IMR-90 (cell line): Measurements from ENCODE around the gene PID1. TPM values are rescaled to one million over a fixed set of nuclear protein-coding genes. Genes with fewer than 3 reads are reported as not detected.
A peak's percentile ranks its signal among the peaks of the same experiment; 100 is the strongest.

Source experiments
- ATAC-seq: fragments of 200-7000 bp; cut with Tn5 transposase; 2 replicates; pipeline ENCODE4 v1.9.1; 2020; ENCODE audit warnings: low read depth, mild to moderate bottlenecking, moderate library complexity
- BruUV-seq: library from RNA; stranded (reverse); fragments of 400-500 nt; replicated peaks from 2 replicates; lab custom pipeline; 2021; lab: Mats Ljungman, UMichigan
- CTCF ChIA-PET: fragments of 300-600 bp; formaldehyde crosslinking; extraction: SDS; loops from one replicate; lab custom pipeline; 2021; ENCODE audit warnings: antibody characterized with exemption; lab: Yijun Ruan, JAX
- POLR2A ChIA-PET: fragments of 300-600 bp; sonication (Branson Sonifier 250); formaldehyde crosslinking; loops from one replicate; lab custom pipeline; 2022; ENCODE audit warnings: antibody characterized with exemption; ENCODE audit not compliant: unreplicated experiment; lab: Charles Lee
- DNase-seq: peaks from one replicate; pipeline ENCODE4 v3.0.0; 2013
- H2AFZ ChIP-seq: replicated peaks from 2 replicates; pipeline ENCODE3; 2013; ENCODE audit warnings: low read length, mild to moderate bottlenecking; ENCODE audit not compliant: poor library complexity
- H2AK5ac ChIP-seq: 2 replicates; pipeline ENCODE4 v1.6.1; 2013; ENCODE audit warnings: low read depth, low read length, inconsistent platforms
- H2AK9ac ChIP-seq: replicated peaks from 2 replicates; pipeline ENCODE3; 2013; ENCODE audit warnings: mild to moderate bottlenecking, low read depth, low read length, moderate library complexity; ENCODE audit not compliant: poor library complexity
- H2BK120ac ChIP-seq: 2 replicates; pipeline ENCODE4 v1.6.1; 2013; ENCODE audit warnings: low read depth, low read length, inconsistent platforms
- H2BK15ac ChIP-seq: 3 replicates; pipeline ENCODE4 v1.6.1; 2013; ENCODE audit warnings: low read depth, low read length, inconsistent platforms
- H2BK20ac ChIP-seq: 2 replicates; pipeline ENCODE4 v1.6.1; 2013; ENCODE audit warnings: low read depth, mild to moderate bottlenecking, inconsistent platforms, low read length, moderate library complexity
- H2BK5ac ChIP-seq: 2 replicates; pipeline ENCODE4 v1.6.1; 2013; ENCODE audit warnings: mild to moderate bottlenecking, low read depth, low read length, inconsistent platforms; ENCODE audit not compliant: poor library complexity, severe bottlenecking
- H3K14ac ChIP-seq: replicated peaks from 2 replicates; pipeline ENCODE4 v1.6.1; 2013; ENCODE audit warnings: low read depth, low read length, inconsistent platforms
- H3K18ac ChIP-seq: 2 replicates; pipeline ENCODE4 v1.6.1; 2013; ENCODE audit warnings: low read depth, low read length, control low read depth
- H3K23ac ChIP-seq: 2 replicates; pipeline ENCODE4 v1.6.1; 2013; ENCODE audit warnings: low read depth, low read length, inconsistent platforms
- H3K27ac ChIP-seq: 2 replicates; pipeline ENCODE4 v1.5.1; 2013; ENCODE audit warnings: mild to moderate bottlenecking, control low read depth, low read length; ENCODE audit not compliant: insufficient read depth
- H3K27me3 ChIP-seq: 2 replicates; pipeline ENCODE4 v1.6.1; 2013; ENCODE audit warnings: low read length; ENCODE audit not compliant: control insufficient read depth, insufficient read depth
- H3K36me3 ChIP-seq: 2 replicates; pipeline ENCODE4 v1.6.1; 2013; ENCODE audit warnings: low read length, mixed read lengths; ENCODE audit not compliant: control insufficient read depth, insufficient read depth
- H3K4ac ChIP-seq: 2 replicates; pipeline ENCODE4 v1.6.1; 2013; ENCODE audit warnings: low read depth, low read length, inconsistent platforms
- H3K4me1 ChIP-seq: 2 replicates; pipeline ENCODE4 v1.6.1; 2013; ENCODE audit warnings: low read length, mixed read lengths; ENCODE audit not compliant: control insufficient read depth, insufficient read depth
- H3K4me2 ChIP-seq: 2 replicates; pipeline ENCODE4 v1.6.1; 2013; ENCODE audit warnings: low read depth, mild to moderate bottlenecking, control low read depth, low read length, moderate library complexity
- H3K4me3 ChIP-seq: 2 replicates; pipeline ENCODE4 v1.5.1; 2013; ENCODE audit warnings: low read depth, mild to moderate bottlenecking, control low read depth, low read length, moderate library complexity; ENCODE audit not compliant: insufficient read depth
- H3K56ac ChIP-seq: 2 replicates; pipeline ENCODE4 v1.6.1; 2013; ENCODE audit warnings: low read length, inconsistent platforms; ENCODE audit not compliant: insufficient read depth; ENCODE audit errors: extremely low read depth
- H3K79me1 ChIP-seq, 2 experiments: 2 replicates each; pipeline ENCODE4 v1.6.1; 2013; ENCODE audit warnings: low read length in 2 of 2, inconsistent platforms in 1 of 2, low read depth in 1 of 2
- H3K9ac ChIP-seq: 2 replicates; pipeline ENCODE4 v1.6.1; 2013; ENCODE audit warnings: low read depth, low read length, control low read depth
- H3K9me1 ChIP-seq: 2 replicates; pipeline ENCODE4 v1.6.1; 2013; ENCODE audit warnings: low read length, inconsistent platforms; ENCODE audit not compliant: insufficient read depth
- H3K9me3 ChIP-seq: 2 replicates; pipeline ENCODE4 v1.6.1; 2013; ENCODE audit warnings: low read length; ENCODE audit not compliant: control insufficient read depth, insufficient read depth
- H4K20me1 ChIP-seq: 2 replicates; pipeline ENCODE4 v1.6.1; 2013; ENCODE audit warnings: low read length, inconsistent platforms; ENCODE audit not compliant: insufficient read depth
- H4K5ac ChIP-seq: 2 replicates; pipeline ENCODE4 v1.6.1; 2013; ENCODE audit warnings: mild to moderate bottlenecking, low read depth, low read length, control low read depth
- H4K8ac ChIP-seq, 2 experiments: 2 replicates each; pipeline ENCODE4 v1.6.1; 2013; ENCODE audit warnings: low read depth in 2 of 2, low read length in 2 of 2, control low read depth in 1 of 2, inconsistent platforms in 1 of 2
- H4K91ac ChIP-seq: 2 replicates; pipeline ENCODE4 v1.6.1; 2013; ENCODE audit warnings: low read depth, low read length, inconsistent platforms; ENCODE audit not compliant: insufficient read depth
- BHLHE40 ChIP-seq: fragments of 150-350 bp; IDR thresholded peaks from 2 replicates; pipeline ENCODE4 v1.6.1; 2016; ENCODE audit warnings: mild to moderate bottlenecking, low read depth, low read length
- CEBPB ChIP-seq: IDR thresholded peaks from 2 replicates; pipeline ENCODE4 v1.6.1; 2012; ENCODE audit warnings: low read depth, low read length, improper control_type of control experiment
- CHD1 ChIP-seq: IDR thresholded peaks from 2 replicates; pipeline ENCODE4 v1.6.1; 2012; ENCODE audit warnings: low read depth, low read length, improper control_type of control experiment
- ELK1 ChIP-seq: fragments of 150-350 bp; IDR thresholded peaks from 2 replicates; pipeline ENCODE4 v1.6.1; 2016; ENCODE audit warnings: low read depth, mild to moderate bottlenecking, low read length, moderate library complexity, borderline replicate concordance
- FOS ChIP-seq: fragments of 150-350 bp; IDR thresholded peaks from 2 replicates; pipeline ENCODE4 v1.6.1; 2016; ENCODE audit warnings: low read depth, low read length
- MAFK ChIP-seq: IDR thresholded peaks from 2 replicates; pipeline ENCODE4 v1.6.1; 2012; ENCODE audit warnings: low read depth, low read length, improper control_type of control experiment
- MAZ ChIP-seq: IDR thresholded peaks from 2 replicates; pipeline ENCODE4 v1.6.1; 2012; ENCODE audit warnings: low read depth, mild to moderate bottlenecking, low read length, improper control_type of control experiment, moderate library complexity, borderline replicate concordance
- MXI1 ChIP-seq: IDR thresholded peaks from 2 replicates; pipeline ENCODE4 v1.6.1; 2012; ENCODE audit warnings: low read depth, mild to moderate bottlenecking, low read length, moderate library complexity, borderline replicate concordance
- NFE2L2 ChIP-seq: fragments of 150-350 bp; IDR thresholded peaks from 2 replicates; pipeline ENCODE4 v1.6.1; 2016; ENCODE audit warnings: low read depth, mild to moderate bottlenecking, low read length
- POLR2A ChIP-seq: IDR thresholded peaks from 2 replicates; pipeline ENCODE4 v1.6.1; 2012; ENCODE audit warnings: mild to moderate bottlenecking, low read depth, low read length
- RAD21 ChIP-seq: IDR thresholded peaks from 2 replicates; pipeline ENCODE4 v1.6.1; 2012; ENCODE audit warnings: low read length, improper control_type of control experiment
- RCOR1 ChIP-seq: IDR thresholded peaks from 2 replicates; pipeline ENCODE4 v1.6.1; 2012; ENCODE audit warnings: mild to moderate bottlenecking, low read length, improper control_type of control experiment; ENCODE audit not compliant: insufficient replicate concordance
- RFX5 ChIP-seq: IDR thresholded peaks from 2 replicates; pipeline ENCODE4 v1.8.0; 2012; ENCODE audit warnings: low read depth, mild to moderate bottlenecking, low read length, moderate library complexity
- SMC3 ChIP-seq: fragments of 150-350 bp; IDR thresholded peaks from 2 replicates; pipeline ENCODE4 v1.6.1; 2016; ENCODE audit warnings: low read depth, mild to moderate bottlenecking, antibody characterized with exemption, low read length, moderate library complexity
- WGBS, 2 experiments: methylation state at CpG; one replicate each; pipeline versions ENCODE4 v1.1.5 to v1.1.7; 2013; ENCODE audit warnings: missing lambda C conversion rate in 2 of 2; ENCODE audit not compliant: insufficient read length in 1 of 2; ENCODE audit errors: extremely low coverage in 2 of 2; 5-methylcytosine and 5-hydroxymethylcytosine counted together
- dilution Hi-C: fragments of 300-500 bp; cut with HindIII; formaldehyde crosslinking; loops from one replicate; pipeline ENCODE4 v1.14.3; 2018; ENCODE audit warnings: low sequenced_read_pairs; ENCODE audit not compliant: unreplicated experiment
- in situ Hi-C: fragments of 300-500 bp; cut with MboI; formaldehyde crosslinking; loops from 3 replicates; pipeline ENCODE4 v1.14.3; 2019; ENCODE audit warnings: low sequenced_read_pairs, inconsistent platforms, mixed read lengths
- intact Hi-C: fragments of 100-400 bp; cut with micrococcal nuclease; formaldehyde crosslinking; loops from 2 replicates; pipeline ENCODE4 v1.10.0; 2022
- polyA plus RNA-seq, 3 experiments: library from polyadenylated mRNA; depleted of rRNA; stranded (reverse); fragments of >200 nt; gene quantifications; 2 replicates each; pipeline ENCODE4 v1.2.3, GENCODE V29; 2012; ENCODE audit warnings: low replicate concordance in 1 of 3
- total RNA-seq: library from RNA; depleted of rRNA; stranded (reverse); fragments of >200 nt; gene quantifications from 2 replicates; pipeline ENCODE4 v1.2.3, GENCODE V29; 2012
- TF ChIP-seq, protein P1 (sequence below): fragments of 150-350 bp; IDR thresholded peaks from 2 replicates; pipeline ENCODE4 v1.6.1; 2017; ENCODE audit warnings: mild to moderate bottlenecking, antibody characterized with exemption, low read length, low read depth
- TF ChIP-seq, protein P2 (sequence below): conservative IDR thresholded peaks from 2 replicates; pipeline ENCODE4 v1.5.1; 2012; ENCODE audit warnings: mild to moderate bottlenecking, low read depth, low read length, improper control_type of control experiment

PID1 gene
- total and polyA plus RNA-seq, 2 of the 4 experiments (the other 2 are of a cell fraction): 0.90 to 1.9 TPM

- in situ Hi-C loops: no loop called here
These were observed 42.5 kb upstream of the PID1 start for GRCh38 chr2:229313591-229313990.

More at GRCh38 chr2:229313591-229313990, 42.5 kb upstream of the PID1 start:
- no peak overlapping the region for H3K4me2 ChIP-seq
- no peak overlapping the region for H2AK5ac ChIP-seq
- ChIA-PET CTCF (no interaction called here), POLR2A (no interaction called here)
- no peaks in the 10 kb centered on the region for H3K4me1 ChIP-seq
- ATAC-seq (no peak), DNase-seq (peak; percentile 28)
- H3K4ac ChIP-seq: no peak overlapping the region
- H3K36me3 ChIP-seq: no peaks in the 10 kb centered on the region
- peaks cover 3% of the 10 kb centered on the region for H3K9me3 ChIP-seq
- WGBS, 2 experiments: no CpG with 5 or more reads among the region's 3 CpGs
- no peak overlapping the region for H3K9ac ChIP-seq
- H2BK15ac ChIP-seq: no peak overlapping the region
- H3K56ac ChIP-seq: no peak overlapping the region
- no peak overlapping the region for H4K8ac ChIP-seq
- H3K79me1 ChIP-seq: no peaks in the 10 kb centered on the region
- no peak overlapping the region for H2BK5ac ChIP-seq
- H3K27me3 ChIP-seq: no peaks in the 10 kb centered on the region
- intact Hi-C loops (no loop called here), dilution Hi-C loops (no loop called here)
- H3K23ac ChIP-seq: no peak overlapping the region
- H2BK120ac ChIP-seq: no peak overlapping the region
- H2BK20ac ChIP-seq: no peak overlapping the region
- no peak overlapping the region for H2AK9ac ChIP-seq
- no peak overlapping the region for H3K4me3 ChIP-seq
- H2AFZ ChIP-seq: no peak overlapping the region
- no peak overlapping the region for H3K18ac ChIP-seq
- TF ChIP-seq MXI1: no peak
- no peak for TF ChIP-seq MAFK
- TF ChIP-seq, protein P1, sequence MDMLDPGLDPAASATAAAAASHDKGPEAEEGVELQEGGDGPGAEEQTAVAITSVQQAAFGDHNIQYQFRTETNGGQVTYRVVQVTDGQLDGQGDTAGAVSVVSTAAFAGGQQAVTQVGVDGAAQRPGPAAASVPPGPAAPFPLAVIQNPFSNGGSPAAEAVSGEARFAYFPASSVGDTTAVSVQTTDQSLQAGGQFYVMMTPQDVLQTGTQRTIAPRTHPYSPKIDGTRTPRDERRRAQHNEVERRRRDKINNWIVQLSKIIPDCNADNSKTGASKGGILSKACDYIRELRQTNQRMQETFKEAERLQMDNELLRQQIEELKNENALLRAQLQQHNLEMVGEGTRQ: no peak
- TF ChIP-seq CHD1: no peak
- no peak for TF ChIP-seq CEBPB
- TF ChIP-seq ELK1: no peak
- no peak for TF ChIP-seq MAZ
- no peak for TF ChIP-seq FOS
- TF ChIP-seq, protein P2, sequence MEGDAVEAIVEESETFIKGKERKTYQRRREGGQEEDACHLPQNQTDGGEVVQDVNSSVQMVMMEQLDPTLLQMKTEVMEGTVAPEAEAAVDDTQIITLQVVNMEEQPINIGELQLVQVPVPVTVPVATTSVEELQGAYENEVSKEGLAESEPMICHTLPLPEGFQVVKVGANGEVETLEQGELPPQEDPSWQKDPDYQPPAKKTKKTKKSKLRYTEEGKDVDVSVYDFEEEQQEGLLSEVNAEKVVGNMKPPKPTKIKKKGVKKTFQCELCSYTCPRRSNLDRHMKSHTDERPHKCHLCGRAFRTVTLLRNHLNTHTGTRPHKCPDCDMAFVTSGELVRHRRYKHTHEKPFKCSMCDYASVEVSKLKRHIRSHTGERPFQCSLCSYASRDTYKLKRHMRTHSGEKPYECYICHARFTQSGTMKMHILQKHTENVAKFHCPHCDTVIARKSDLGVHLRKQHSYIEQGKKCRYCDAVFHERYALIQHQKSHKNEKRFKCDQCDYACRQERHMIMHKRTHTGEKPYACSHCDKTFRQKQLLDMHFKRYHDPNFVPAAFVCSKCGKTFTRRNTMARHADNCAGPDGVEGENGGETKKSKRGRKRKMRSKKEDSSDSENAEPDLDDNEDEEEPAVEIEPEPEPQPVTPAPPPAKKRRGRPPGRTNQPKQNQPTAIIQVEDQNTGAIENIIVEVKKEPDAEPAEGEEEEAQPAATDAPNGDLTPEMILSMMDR: no peak
- no peak for TF ChIP-seq RAD21
- TF ChIP-seq BHLHE40: no peak
- TF ChIP-seq RCOR1: no peak
- TF ChIP-seq NFE2L2: no peak
- no peak for TF ChIP-seq SMC3
- no peak for TF ChIP-seq POLR2A
- no peak for TF ChIP-seq RFX5
- no peak overlapping the region for H4K5ac ChIP-seq
- no peaks in the 10 kb centered on the region for H4K20me1 ChIP-seq
- no peaks in the 10 kb centered on the region for H3K9me1 ChIP-seq
- H3K27ac ChIP-seq: no peak overlapping the region
- H3K14ac ChIP-seq: no peak overlapping the region
- BruUV-seq: no TSS peak
- H4K91ac ChIP-seq: no peak overlapping the region
